AG09309 (cell line): ENCODE results near the gene ITGA3.

Experiments used
- DNase-seq: peaks from one replicate; pipeline ENCODE4 v3.0.0-alpha.2; 2010; ENCODE audit warnings: low read depth
- H3K4me3 ChIP-seq: 2 replicates; pipeline ENCODE4 v1.5.1; 2011; ENCODE audit warnings: mild to moderate bottlenecking, low read depth, low read length, moderate library complexity; ENCODE audit not compliant: control insufficient read depth
- CTCF ChIP-seq: IDR thresholded peaks from 2 replicates; pipeline ENCODE4 v1.5.1; 2011; ENCODE audit warnings: mild to moderate bottlenecking, low read depth, low read length, inconsistent platforms; ENCODE audit not compliant: insufficient read depth, control insufficient read depth; ENCODE audit errors: missing control alignments

ITGA3 gene

GRCh38 chr17:50070908-50071680 lies 15.2 kb downstream of the ITGA3 start:
- no peak for TF ChIP-seq CTCF
- no peak overlapping the region for H3K4me3 ChIP-seq
- no peak for DNase-seq

DNA sequence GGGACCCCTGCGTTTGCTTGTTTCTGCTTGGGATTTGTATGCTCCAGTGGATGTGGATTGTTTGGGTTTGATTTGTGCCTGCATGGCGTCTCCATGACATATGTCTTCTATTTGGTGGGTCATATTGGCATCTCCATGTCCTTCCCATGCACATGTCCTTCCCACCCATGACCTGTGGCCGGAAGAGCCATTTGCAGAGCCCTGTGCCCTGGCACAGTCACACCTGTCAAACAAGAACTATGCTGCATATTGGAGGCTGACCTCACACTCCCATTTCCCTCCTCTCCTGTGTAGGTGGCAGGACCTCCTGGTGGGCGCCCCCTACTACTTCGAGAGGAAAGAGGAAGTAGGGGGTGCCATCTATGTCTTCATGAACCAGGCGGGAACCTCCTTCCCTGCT lies 15.8 kb downstream of the ITGA3 start:
- TF ChIP-seq CTCF, result no peak
- no peak for DNase-seq
- no peak overlapping the region for H3K4me3 ChIP-seq

- no peak for DNase-seq
- no peak overlapping the region for H3K4me3 ChIP-seq
- TF ChIP-seq CTCF, result no peak
These were observed 16.2 kb downstream of the ITGA3 start for GRCh38 chr17:50072130-50072529.

DNA sequence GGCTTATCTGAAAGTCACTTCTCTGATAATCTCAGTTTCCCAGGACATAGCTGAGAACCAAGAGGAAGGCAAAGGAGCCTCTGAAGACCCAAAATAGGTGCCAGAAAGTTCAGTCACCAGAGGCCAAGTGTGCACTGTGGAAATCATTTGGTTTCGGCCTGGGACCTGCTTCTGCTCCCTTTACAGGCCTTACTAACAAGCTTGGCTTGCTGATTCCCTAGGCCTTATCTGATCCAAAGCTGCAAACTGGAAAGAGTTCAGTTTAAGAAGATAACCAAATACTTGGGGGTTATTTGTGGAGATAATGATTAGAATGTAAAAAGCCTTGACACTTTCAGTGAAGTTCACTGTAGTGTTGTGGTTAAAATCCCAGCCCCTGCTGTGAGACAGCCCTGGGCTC lies 17.0 kb downstream of the ITGA3 start:
- TF ChIP-seq CTCF, result no peak
- DNase-seq, result no peak
- H3K4me3 ChIP-seq, result no peak overlapping the region

- no peak for DNase-seq
- TF ChIP-seq CTCF, result no peak
- H3K4me3 ChIP-seq, result no peak overlapping the region
These were observed 18.3 kb downstream of the ITGA3 start for GRCh38 chr17:50074227-50074626.

GRCh38 chr17:50075446-50076032 lies 19.6 kb downstream of the ITGA3 start:
- no peak for TF ChIP-seq CTCF
- DNase-seq, result no peak
- no peak overlapping the region for H3K4me3 ChIP-seq

- no peak overlapping the region for H3K4me3 ChIP-seq
- DNase-seq, result no peak
- TF ChIP-seq CTCF, result no peak
These were observed 20.3 kb downstream of the ITGA3 start for GRCh38 chr17:50076221-50076590.
